AG09319 (cell line): ENCODE measurements around the gene KLK11.

Experiments
- DNase-seq: peaks from one replicate; pipeline ENCODE4 v3.0.0-alpha.2; 2010; ENCODE audit warnings: low read depth; ENCODE audit errors: extremely low read depth
- TF ChIP-seq, protein P1 (sequence below): IDR thresholded peaks from 2 replicates; pipeline ENCODE4 v1.5.1; 2011; ENCODE audit warnings: low read depth, mild to moderate bottlenecking, inconsistent platforms, low read length, moderate library complexity

The KLK11 gene

DNA sequence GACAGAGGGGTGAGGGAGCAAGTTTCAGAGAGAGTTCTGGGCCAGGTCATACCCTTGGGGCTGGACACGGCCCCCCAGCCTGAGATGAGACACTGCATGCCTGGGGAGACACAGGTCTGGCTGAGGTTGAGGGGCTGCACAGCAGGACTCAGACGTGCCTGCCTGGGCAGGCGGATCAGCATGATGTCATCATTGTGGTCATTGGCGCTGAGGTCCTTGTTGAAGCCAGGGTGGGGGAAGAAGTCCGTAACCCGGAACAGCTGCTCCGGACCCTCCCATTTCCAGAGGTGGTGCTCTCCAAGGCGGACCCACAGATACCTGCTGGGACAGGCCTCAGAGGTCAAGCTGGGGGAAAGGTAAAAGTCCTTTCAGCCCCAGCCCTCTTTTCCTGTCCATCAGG is 20.0 kb downstream of the KLK11 start:
- TF ChIP-seq, protein P1, sequence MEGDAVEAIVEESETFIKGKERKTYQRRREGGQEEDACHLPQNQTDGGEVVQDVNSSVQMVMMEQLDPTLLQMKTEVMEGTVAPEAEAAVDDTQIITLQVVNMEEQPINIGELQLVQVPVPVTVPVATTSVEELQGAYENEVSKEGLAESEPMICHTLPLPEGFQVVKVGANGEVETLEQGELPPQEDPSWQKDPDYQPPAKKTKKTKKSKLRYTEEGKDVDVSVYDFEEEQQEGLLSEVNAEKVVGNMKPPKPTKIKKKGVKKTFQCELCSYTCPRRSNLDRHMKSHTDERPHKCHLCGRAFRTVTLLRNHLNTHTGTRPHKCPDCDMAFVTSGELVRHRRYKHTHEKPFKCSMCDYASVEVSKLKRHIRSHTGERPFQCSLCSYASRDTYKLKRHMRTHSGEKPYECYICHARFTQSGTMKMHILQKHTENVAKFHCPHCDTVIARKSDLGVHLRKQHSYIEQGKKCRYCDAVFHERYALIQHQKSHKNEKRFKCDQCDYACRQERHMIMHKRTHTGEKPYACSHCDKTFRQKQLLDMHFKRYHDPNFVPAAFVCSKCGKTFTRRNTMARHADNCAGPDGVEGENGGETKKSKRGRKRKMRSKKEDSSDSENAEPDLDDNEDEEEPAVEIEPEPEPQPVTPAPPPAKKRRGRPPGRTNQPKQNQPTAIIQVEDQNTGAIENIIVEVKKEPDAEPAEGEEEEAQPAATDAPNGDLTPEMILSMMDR, result no peak
- no peak for DNase-seq

DNA sequence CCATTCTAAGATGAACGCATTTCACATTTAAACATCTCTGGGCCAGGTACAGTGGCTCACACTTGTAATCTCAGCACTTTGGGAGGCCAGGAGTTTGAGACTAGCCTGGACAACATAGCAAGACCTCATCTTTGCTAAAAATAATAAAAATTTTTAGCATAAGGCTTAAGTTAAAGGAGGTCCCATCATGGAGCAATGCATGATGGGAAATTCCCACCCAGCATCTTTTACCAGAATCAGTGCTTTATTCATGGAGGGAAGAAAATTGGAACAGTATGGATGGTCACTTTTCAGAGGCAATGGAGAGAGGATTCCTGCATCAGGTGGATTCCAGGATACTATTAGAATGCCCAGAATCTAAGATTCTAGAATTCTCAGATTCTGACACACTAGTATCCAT is 21.2 kb downstream of the KLK11 start:
- TF ChIP-seq, protein P1, result no peak

DNA sequence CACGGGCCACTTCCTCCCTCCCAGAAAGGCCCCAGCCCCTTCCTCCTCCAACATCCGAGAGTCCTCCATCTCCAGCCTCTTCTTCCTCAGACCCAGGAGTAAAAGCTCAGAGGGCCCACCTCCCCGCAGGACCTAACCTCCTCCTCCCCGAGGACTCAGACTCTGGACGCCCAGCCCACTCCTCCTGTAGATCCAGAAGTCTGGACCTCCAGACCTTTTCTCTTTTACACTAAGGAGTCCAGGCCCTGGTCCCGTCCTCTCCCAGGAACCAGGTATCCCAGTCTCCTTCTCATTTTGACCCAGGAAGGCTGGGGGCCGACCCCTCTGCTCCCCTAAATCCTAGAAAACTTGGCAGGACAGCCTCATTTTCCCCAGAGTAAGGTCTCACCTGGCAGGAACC is 23.1 kb downstream of the KLK11 start:
- no peak for DNase-seq
- TF ChIP-seq, protein P1, result no peak

More for the DNA sequence above, 21.2 kb downstream of the KLK11 start:
- DNase-seq, result no peak

DNA sequence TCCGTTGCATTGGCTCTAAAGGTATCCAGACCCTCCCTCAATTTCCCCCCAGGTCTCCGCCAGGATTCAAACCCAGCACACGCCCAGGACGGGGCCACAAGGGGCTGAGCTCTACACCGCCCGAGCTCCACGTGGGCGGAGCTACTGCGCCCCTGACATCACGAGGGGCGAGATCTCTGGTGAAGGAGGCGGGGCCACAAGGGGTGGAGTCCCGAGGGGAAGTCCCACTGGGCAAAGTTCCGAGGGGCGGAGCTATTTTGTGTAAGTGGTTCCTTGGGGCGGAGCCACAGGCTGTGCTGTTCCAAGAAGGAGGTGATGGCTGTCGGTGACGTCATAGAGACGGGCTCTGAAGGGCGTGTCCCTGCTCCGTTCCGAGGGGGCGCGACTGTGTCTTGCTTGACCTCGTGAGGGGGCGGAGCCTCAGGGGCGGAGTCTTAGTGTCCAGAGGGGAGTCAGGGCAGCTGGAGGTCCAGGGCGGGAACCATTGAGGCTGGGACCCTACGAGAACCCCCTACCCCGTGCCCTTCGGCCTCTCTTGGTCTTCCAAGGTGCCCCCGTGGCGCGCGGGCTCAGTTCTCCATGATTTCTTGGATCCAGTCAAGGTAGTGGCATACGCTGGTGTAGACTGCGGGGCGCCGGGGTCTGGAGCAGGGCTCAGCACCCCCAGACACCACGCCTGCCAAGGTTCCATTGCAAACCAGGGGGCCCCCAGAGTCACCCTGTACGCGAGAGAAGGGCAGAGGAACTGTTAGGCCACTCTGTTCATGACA is 23.7 kb downstream of the KLK11 start:
- TF ChIP-seq, protein P1, result no peak
- no peak for DNase-seq

DNA sequence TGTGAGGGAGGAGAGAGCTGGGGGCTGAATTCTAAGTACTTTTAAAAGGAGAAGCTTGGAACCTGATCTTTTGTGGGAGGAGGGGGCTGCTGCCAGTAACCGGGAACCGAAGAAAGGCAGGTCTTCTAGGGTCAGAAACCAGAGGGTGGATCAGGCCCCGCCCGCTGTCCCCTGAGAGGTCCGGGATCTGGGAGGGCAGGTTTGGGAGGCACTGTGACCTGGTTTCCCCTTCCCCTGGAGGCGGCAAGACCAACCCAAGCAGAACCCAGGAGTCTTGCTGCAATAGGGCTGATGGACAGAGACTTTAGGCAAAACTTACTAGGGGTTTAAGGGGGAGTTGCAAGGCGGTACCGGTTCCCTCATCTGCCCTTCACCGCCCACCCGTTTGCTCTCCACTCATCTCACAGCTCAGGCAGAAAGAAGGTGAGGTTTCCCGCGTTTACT is 24.3 kb downstream of the KLK11 start:
- no peak for DNase-seq
- TF ChIP-seq, protein P1, result no peak

DNA sequence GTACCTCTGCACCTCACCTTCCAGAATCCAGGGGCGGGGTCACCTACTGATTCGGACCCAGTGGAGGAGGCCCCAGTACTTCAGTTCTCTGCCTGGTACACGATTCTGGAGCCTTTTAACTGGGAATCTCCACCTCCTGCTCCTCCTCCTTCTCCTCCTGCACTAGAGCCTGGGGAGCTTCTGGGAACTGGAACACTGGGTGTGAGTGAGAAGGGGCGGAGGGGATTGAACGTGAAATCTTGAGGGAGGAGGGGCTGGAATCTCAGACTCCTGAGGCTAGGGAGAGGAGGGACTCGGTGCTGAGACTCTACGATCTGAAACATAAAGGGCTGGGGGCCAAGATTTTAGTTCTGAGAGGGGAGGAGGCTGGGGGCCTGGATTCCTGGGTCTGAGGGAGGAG is 24.9 kb downstream of the KLK11 start, which contains the start of gene KLK8:
Gene KLK8 (minus strand): TSS at position 90 of the 400 bp plus-strand sequence. CDS start 437 bp downstream, outside the sequence.
- no peak for DNase-seq
- TF ChIP-seq, protein P1, result no peak

DNA sequence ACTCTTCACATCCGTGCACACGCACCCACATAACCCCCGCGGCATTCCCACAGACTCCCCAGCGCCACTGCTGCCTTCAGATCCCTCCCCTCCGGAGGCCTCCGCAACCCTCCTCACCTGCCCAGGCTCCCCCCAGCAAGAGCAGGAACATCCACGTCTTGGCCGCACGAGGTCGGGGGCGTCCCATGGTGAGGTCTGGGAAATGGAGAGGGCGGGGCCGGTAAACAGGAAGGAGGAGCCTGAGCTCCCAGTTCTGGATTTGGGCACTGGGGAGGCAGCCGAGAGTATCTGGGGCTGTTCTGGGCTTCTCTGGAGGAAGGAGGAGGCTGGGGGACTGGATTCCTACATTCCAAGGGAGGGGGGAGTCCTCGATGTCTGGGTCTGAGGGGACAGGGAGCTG is 25.4 kb downstream of the KLK11 start:
- no peak for DNase-seq
- TF ChIP-seq, protein P1, result no peak
